CD4-positive, alpha-beta T cell treated with Interferon alpha-2 for 1 hour (primary cell): ENCODE results near the gene TPRN.

Source experiments
- DNase-seq, 2 donors: peaks; one replicate each; pipeline ENCODE4 v3.0.0-alpha.2; 2020 to 2022

Gene TPRN

GRCh38 chr9:137236238-137236935, 35.8 kb upstream of the TPRN start:
- DNase-seq = peak; percentile 88 to 91

- no peak for DNase-seq
Measured at GRCh38 chr9:137235424-137236237, 35.1 kb upstream of the TPRN start.

- no peak for DNase-seq
Measured at GRCh38 chr9:137234758-137235423, 34.4 kb upstream of the TPRN start.

GRCh38 chr9:137234055-137234697, 33.6 kb upstream of the TPRN start:
- DNase-seq = no peak

DNA sequence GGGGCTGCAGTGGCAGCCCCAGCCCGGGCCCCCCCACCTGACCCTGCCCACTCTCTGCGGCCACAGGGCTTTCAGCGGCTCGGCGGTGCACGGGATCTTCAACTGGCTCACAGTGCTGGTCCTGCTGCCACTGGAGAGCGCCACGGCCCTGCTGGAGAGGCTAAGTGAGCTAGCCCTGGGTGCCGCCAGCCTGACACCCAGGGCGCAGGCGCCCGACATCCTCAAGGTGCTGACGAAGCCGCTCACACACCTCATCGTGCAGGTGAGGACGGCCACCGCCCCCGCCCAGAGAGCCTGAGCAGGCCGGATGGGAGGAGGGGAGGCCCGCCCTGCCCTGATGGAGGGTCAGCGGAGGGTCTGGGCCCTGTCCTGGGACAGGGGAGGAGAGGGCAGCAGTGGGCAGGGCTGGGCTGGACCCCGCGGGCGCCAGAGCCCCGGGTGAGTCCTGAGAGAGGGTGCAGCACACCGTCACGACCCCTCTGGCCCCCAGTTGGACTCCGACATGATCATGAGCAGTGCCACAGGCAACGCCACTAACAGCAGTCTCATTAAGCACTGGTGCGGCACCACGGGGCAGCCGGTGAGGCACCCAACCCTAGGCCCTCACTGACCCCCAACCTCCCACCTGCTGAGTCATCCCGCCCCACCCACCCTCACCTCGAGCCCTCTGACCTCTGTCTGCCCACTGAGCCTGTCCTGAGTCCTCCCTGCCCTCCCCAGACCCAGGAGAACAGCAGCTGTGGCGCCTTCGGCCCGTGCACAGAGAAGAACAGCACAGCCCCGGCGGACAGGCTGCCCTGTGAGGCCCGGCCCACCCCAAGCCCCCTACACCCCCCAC, 32.8 kb upstream of the TPRN start:
- no peak for DNase-seq

DNA sequence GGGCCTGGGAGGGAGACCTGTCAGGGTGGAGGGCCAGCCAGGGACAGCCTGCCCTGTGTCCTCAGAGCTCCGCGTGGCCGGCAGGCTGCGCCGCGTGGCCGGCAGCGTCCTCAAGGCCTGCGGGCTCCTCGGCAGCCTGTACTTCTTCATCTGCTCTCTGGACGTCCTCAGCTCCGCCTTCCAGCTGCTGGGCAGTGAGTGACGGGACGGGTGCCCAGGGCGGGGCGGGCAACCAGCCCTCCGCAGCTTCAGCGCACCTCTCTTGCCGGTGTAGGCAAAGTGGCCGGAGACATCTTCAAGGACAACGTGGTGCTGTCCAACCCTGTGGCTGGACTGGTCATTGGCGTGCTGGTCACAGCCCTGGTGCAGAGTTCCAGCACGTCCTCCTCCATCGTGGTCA, 32.0 kb upstream of the TPRN start:
- DNase-seq = no peak

GRCh38 chr9:137232101-137232500, 31.6 kb upstream of the TPRN start:
- no peak for DNase-seq

- no peak for DNase-seq
Measured at GRCh38 chr9:137231372-137232039, 31.0 kb upstream of the TPRN start.

DNA sequence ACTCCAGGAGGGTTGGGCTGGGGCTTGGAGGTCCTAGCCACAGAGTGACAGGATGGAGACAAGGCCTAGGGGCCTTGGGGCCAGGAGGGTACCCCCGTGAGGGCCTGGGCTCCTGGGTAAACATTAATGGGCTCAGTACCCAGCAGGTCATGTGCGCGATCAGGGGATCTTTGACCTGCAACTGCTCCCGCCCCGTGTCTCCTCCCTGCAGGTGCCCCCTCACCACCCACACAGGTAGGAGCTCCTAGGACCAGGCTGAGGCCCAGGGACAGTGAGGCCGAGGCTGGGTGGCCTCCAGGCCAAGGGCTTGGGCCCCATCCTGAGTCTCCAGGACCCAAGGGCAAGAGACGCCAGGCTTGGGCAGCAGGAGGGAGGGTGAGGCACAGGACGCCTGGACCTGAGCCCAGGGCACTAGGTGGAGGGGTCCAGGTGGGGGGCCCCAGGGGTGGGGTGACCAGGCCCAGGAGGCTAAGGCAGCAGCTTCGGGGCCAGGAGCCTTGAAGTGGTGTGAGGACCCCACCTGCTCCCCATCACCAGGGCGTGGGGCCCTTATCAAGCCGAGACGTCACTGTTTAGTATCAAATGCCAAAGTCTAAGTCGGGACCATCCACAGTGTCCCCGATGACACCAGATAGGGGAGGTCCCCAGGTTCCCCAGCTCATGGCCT, 30.3 kb upstream of the TPRN start, which contains the start of gene SLC34A3:
Gene SLC34A3, plus strand, starts transcription at position 197 of the 667 bp plus-strand sequence. CDS start 802 bp downstream, outside the sequence.
- DNase-seq = no peak

DNA sequence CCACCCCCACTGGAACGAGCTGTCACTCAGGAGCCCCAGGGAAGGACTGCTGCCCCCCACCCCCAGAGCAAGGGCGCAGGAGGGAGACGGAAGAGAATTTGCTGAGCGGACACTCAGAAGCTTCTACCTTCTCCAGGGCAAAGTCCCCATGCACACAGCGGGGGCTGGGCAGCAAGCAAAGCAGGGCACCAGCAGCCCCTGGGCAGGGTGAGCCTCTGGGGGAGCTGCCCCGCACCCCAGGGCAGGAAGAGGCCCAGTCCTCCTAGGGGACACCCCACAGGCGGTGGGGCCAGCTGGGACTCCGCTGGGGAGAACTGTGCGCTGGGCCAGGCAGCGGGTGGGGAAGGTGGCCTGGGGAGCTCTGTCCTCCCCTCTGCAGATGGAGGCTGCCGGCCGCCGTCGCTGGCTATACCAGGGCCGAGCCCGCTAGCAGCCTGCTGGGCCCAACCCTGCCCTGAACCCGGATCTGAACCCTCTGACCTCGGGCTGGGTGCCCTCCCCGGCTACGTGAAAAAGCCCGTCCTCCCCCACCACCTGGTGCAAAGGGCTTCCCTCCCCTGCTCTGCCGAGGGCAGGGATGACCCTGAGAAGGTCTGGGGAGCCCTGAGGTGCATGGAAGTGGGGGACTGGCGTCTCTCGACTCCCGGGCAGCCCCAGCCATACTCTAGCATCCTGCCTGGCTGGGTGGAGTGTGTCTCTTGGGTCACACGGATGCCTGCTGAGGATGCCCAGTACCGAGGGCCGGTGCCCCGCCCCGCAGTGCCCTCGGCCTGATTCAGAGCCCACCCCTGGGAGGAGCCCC, 29.6 kb upstream of the TPRN start:
- DNase-seq = no peak

- no peak for DNase-seq
Measured at GRCh38 chr9:137228968-137229896, 28.7 kb upstream of the TPRN start.

DNA sequence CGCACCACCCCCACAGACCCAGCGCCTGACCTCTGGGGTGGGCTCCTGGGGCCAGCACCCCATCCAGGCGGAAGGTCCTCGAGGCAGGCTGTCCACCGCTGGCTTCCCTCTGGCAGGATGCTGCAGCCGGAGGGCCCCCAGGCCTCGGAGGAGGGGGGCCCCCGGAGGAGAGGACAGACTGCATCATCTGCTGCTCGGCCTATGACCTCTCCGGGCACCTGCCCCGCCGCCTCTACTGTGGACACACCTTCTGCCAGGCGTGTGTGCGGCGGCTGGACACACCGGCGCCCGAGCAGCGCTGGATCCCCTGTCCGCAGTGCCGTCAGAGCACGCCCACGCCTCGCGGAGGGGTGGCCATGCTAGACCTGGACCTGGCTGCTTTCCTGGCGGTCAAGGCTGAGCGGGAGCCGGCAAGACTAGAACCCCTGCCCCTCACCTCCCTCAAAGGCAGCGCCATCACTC, 28.0 kb upstream of the TPRN start:
- no peak for DNase-seq

- DNase-seq = no peak
Measured at GRCh38 chr9:137227853-137228505, 27.4 kb upstream of the TPRN start.

- peak; percentile 81 to 86 for DNase-seq
Measured at GRCh38 chr9:137227054-137227852, 26.7 kb upstream of the TPRN start, which contains the start of gene RNF224. Gene RNF224, plus strand, starts transcription at chr9:137227502. Its CDS starts 834 bp downstream, at chr9:137228336.

- DNase-seq = no peak
Measured at GRCh38 chr9:137226338-137227053, 26.0 kb upstream of the TPRN start.

DNA sequence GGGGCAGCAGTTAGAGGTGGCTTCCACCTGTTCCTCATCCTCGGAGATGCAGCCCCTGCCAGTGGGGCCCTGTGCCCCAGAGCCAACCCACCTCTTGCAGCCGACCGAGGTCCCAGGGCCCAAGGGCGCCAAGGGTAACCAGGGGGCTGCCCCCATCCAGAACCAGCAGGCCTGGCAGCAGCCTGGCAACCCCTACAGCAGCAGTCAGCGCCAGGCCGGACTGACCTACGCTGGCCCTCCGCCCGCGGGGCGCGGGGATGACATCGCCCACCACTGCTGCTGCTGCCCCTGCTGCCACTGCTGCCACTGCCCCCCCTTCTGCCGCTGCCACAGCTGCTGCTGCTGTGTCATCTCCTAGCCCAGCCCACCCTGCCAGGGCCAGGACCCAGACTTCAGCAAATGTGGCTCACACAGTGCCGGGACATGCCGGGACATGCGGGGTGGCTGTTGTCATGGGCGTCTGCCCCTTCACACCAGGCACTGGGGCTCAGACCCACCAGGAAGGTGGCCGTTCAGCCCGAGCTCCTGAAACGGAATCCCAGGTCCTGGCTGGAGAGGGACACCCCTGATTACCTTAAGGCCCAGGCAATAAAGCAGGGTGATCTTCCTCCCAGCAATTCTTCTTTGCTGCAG, 25.3 kb upstream of the TPRN start:
- no peak for DNase-seq
